ENCODE results near the gene NFKBIZ.
"Not testable (repeated sequence)": the region's sequence is repeated elsewhere in the genome, so short reads cannot be mapped to it uniquely, and the experiment has no call there.

The NFKBIZ gene

GRCh38 chr3:101876142-101876541 lies 26.8 kb downstream of the NFKBIZ start:
- no peak for DNase-seq (ENCODE audit: low read depth in 2 of 2)

GRCh38 chr3:101878589-101878988 lies 29.3 kb downstream of the NFKBIZ start:
- no peak for DNase-seq (ENCODE audit: low read depth in 2 of 2)

- DNase-seq (ENCODE audit: low read depth in 2 of 2) = no peak
Observed at GRCh38 chr3:101879102-101879501, 29.8 kb downstream of the NFKBIZ start.

- no peak for DNase-seq (ENCODE audit: low read depth in 2 of 2)
Observed at GRCh38 chr3:101879623-101880284, 30.4 kb downstream of the NFKBIZ start.

- DNase-seq (ENCODE audit: low read depth in 2 of 2) = no peak
Observed at GRCh38 chr3:101884776-101885175, 35.5 kb downstream of the NFKBIZ start.

- not testable (repeated sequence) for DNase-seq (ENCODE audit: low read depth in 2 of 2)
Observed at GRCh38 chr3:101885584-101885983, 36.3 kb downstream of the NFKBIZ start.

GRCh38 chr3:101886626-101887025 lies 37.3 kb downstream of the NFKBIZ start:
- DNase-seq (ENCODE audit: low read depth in 2 of 2) = no peak

GRCh38 chr3:101888653-101889052 lies 39.3 kb downstream of the NFKBIZ start:
- no peak for DNase-seq (ENCODE audit: low read depth in 2 of 2)

- no peak for DNase-seq (ENCODE audit: low read depth in 2 of 2)
Observed at GRCh38 chr3:101890716-101891115, 41.4 kb downstream of the NFKBIZ start.

GRCh38 chr3:101892648-101893047 lies 43.3 kb downstream of the NFKBIZ start:
- DNase-seq (ENCODE audit: low read depth in 2 of 2) = no peak

GRCh38 chr3:101896083-101896757 lies 46.9 kb downstream of the NFKBIZ start:
- DNase-seq (ENCODE audit: low read depth in 2 of 2) = no peak

- no peak for DNase-seq (ENCODE audit: low read depth in 2 of 2)
Observed at GRCh38 chr3:101897013-101897412, 47.7 kb downstream of the NFKBIZ start.

- no peak for DNase-seq (ENCODE audit: low read depth in 2 of 2)
Observed at GRCh38 chr3:101898039-101898438, 48.7 kb downstream of the NFKBIZ start.

GRCh38 chr3:101898752-101899169 lies 49.4 kb downstream of the NFKBIZ start:
- DNase-seq (ENCODE audit: low read depth in 2 of 2) = no peak

- no peak for DNase-seq (ENCODE audit: low read depth in 2 of 2)
Observed at GRCh38 chr3:101900316-101900715, 51.0 kb downstream of the NFKBIZ start.

- DNase-seq (ENCODE audit: low read depth in 2 of 2) = no peak
Observed at GRCh38 chr3:101900736-101901135, 51.4 kb downstream of the NFKBIZ start.

GRCh38 chr3:101902041-101902440 lies 52.7 kb downstream of the NFKBIZ start:
- DNase-seq (ENCODE audit: low read depth in 2 of 2) = no peak

- no peak for DNase-seq (ENCODE audit: low read depth in 2 of 2)
Observed at GRCh38 chr3:101903451-101903871, 54.1 kb downstream of the NFKBIZ start.

- not testable (repeated sequence) for DNase-seq (ENCODE audit: low read depth in 2 of 2)
Observed at GRCh38 chr3:101905573-101905972, 56.3 kb downstream of the NFKBIZ start.

All from activated CD8-positive, alpha-beta memory T cell treated with anti-CD3 and anti-CD28 coated beads for 4 hours (primary cell).